ENCODE measurements around the gene C19orf12. TPM values are rescaled to one million over a fixed set of nuclear protein-coding genes. Genes with fewer than 3 reads are reported as not detected.

C19orf12 gene
- total RNA-seq, 6 donors from 2014 or later, result 11.4 to 30.4 (median 21.4) TPM

DNA sequence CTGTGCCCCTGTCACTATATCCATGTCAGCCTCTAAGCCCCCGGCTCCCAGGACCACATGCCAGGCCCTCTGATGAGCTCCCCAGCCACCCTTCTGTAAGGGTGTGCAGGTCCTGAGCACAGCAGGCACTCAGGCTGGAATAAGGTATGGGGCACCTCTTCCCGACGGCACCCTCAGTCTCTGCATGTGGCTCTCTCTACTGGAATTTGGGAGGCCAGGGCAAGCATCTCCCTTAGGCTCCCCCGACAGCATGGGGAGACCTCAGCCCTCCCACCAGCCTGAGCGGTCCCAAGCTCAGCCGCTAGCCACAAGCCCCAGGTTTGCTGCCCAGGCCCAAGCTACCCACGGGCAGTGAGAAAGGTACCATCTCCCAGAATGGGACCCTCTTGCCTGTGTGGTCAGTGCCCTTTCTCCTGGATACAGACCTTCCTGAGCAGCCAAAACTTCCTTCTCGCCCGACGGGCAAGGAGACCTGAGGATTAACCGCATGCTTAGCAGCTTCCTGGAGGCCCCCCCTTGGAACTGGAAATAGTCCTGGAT, 22.5 kb upstream of the C19orf12 start:
- WGBS, 2 donors, result 82 to 85% methylated on average over 10 to 11 of the region's 11 CpGs
- no peak overlapping the region for H3K4me3 ChIP-seq
- no peaks in the 10 kb centered on the region for H3K36me3 ChIP-seq
- TF ChIP-seq EP300 (IDR thresholded peaks at IDR 0.05) (no peak), POLR2A (IDR thresholded peaks at IDR 0.05) (no peak)
- TF ChIP-seq, protein P1, sequence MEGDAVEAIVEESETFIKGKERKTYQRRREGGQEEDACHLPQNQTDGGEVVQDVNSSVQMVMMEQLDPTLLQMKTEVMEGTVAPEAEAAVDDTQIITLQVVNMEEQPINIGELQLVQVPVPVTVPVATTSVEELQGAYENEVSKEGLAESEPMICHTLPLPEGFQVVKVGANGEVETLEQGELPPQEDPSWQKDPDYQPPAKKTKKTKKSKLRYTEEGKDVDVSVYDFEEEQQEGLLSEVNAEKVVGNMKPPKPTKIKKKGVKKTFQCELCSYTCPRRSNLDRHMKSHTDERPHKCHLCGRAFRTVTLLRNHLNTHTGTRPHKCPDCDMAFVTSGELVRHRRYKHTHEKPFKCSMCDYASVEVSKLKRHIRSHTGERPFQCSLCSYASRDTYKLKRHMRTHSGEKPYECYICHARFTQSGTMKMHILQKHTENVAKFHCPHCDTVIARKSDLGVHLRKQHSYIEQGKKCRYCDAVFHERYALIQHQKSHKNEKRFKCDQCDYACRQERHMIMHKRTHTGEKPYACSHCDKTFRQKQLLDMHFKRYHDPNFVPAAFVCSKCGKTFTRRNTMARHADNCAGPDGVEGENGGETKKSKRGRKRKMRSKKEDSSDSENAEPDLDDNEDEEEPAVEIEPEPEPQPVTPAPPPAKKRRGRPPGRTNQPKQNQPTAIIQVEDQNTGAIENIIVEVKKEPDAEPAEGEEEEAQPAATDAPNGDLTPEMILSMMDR (IDR thresholded peaks at IDR 0.05), result no peak
- no peaks in the 10 kb centered on the region for H3K4me1 ChIP-seq
- DNase-seq, result no peak
- no peaks in the 10 kb centered on the region for H3K9me3 ChIP-seq
- no peak overlapping the region for H3K27ac ChIP-seq
- ATAC-seq (ENCODE audit: low FRiP score in 2 of 2), result no peak
- H3K27me3 ChIP-seq, result no peaks in the 10 kb centered on the region

DNA sequence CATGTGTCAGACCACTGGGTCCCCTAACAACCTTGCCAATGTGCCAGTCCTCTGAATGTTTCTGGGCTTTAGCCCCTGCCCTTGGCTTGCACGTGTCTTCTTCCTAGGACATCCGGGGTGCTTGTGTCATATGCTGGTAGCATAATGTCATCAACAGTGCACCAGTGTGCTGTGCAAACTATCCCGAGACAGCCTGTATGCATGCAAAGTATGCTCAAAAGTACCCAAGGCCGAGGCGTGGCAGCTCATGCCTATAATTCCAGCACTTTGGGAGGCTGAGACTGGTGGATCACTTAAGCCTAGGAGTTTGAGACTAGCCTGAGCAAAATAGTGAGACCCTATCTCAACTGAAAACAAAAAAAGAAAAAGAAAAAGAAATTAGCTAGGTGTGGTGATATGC, 20.8 kb upstream of the C19orf12 start:
- ATAC-seq (ENCODE audit: low FRiP score in 2 of 2), result no peak

DNA sequence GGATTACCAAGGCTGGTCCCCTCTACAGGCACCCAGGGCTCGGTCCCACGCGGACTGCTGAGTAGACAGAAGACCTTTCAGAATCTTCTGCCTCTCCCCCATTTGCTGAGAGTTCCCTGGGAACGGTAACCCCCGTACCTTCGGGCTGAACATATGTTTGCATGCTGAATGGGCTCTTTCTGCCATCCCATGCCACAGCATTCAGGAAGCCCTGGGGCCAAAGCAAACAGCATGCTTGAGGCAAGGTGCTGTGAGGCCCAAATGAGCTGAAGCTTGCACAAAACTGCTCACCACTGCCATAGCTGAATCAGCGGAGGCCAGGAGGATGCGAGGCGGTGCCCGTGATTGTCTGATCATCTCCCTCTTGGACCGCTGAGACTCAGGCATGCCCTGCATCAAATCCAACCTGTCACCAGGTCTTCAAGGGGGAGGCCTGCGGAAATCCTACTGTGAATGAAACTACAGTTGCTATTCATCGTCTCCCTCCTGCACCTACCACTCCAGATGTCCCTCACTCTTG, 16.3 kb upstream of the C19orf12 start:
- WGBS, 2 donors, result 77 to 87% methylated on average over 3 to 13 of the region's 13 CpGs
- no peak for ATAC-seq (ENCODE audit: low FRiP score in 2 of 2)
- H3K4me3 ChIP-seq, result no peak overlapping the region
- TF ChIP-seq POLR2AphosphoS5 (IDR thresholded peaks at IDR 0.05) (no peak), EP300 (IDR thresholded peaks at IDR 0.05) (no peak)
- TF ChIP-seq, protein P1 (IDR thresholded peaks at IDR 0.05), result no peak
- peaks cover 0 to 3% (median 0%) of the 10 kb centered on the region in 4 donors for H3K27me3 ChIP-seq
- H3K36me3 ChIP-seq, result no peaks in the 10 kb centered on the region
- no peak overlapping the region for H3K27ac ChIP-seq
- no peak for DNase-seq
- no peaks in the 10 kb centered on the region for H3K9me3 ChIP-seq
- peaks cover 0 to 2% (median 0%) of the 10 kb centered on the region in 4 donors for H3K4me1 ChIP-seq

More for the DNA sequence above, 20.8 kb upstream of the C19orf12 start:
- DNase-seq, result no peak
- Histone ChIP-seq H3K27me3 (no peaks in the 10 kb centered on the region), H3K4me1 (no peaks in the 10 kb centered on the region), H3K4me3 (no peak overlapping the region), H3K36me3 (no peaks in the 10 kb centered on the region), H3K27ac (no peak overlapping the region), H3K9me3 (no peaks in the 10 kb centered on the region)
- WGBS, 2 donors, result 70 to 82% methylated on average over 4 to 5 of the region's 5 CpGs
- TF ChIP-seq, protein P1 (IDR thresholded peaks at IDR 0.05), result no peak
- TF ChIP-seq POLR2AphosphoS5 (IDR thresholded peaks at IDR 0.05) (no peak), POLR2A (IDR thresholded peaks at IDR 0.05) (no peak), EP300 (IDR thresholded peaks at IDR 0.05) (no peak)

DNA sequence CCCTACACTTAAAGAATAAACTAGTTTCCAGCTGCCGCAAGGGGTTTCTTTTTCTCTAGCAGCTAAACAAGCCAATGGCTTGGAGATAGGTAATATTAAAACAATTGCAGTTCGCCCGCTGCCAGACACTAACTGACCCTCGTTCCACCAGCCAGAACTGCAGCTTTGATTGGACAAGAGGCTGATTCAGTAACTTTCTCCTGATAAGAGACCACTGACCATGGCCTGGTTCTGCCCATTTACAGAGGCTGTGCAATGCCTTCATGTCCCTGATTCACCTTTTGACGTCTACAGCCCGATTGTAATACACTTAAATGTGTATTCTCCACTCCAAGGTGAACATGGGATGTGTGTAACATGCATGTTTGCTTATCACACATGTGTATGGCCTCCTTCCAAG, 12.8 kb upstream of the C19orf12 start:
- DNase-seq (no peak), ATAC-seq (ENCODE audit: low FRiP score in 2 of 2) (no peak)
- peaks cover 0 to 10% (median 5%) of the 10 kb centered on the region in 4 donors for H3K27me3 ChIP-seq
- peaks cover 7 to 13% (median 11%) of the 10 kb centered on the region in 4 donors for H3K4me1 ChIP-seq
- H3K36me3 ChIP-seq, result no peaks in the 10 kb centered on the region
- H3K9me3 ChIP-seq, result no peaks in the 10 kb centered on the region
- H3K4me3 ChIP-seq, result no peak overlapping the region
- no peak overlapping the region for H3K27ac ChIP-seq
- TF ChIP-seq POLR2A (IDR thresholded peaks at IDR 0.05) (no peak), EP300 (IDR thresholded peaks at IDR 0.05) (no peak), POLR2AphosphoS5 (IDR thresholded peaks at IDR 0.05) (no peak)
- TF ChIP-seq, protein P1 (IDR thresholded peaks at IDR 0.05), result no peak
- 79 to 82% methylated on average over 6 of the region's 6 CpGs for WGBS, 2 donors

DNA sequence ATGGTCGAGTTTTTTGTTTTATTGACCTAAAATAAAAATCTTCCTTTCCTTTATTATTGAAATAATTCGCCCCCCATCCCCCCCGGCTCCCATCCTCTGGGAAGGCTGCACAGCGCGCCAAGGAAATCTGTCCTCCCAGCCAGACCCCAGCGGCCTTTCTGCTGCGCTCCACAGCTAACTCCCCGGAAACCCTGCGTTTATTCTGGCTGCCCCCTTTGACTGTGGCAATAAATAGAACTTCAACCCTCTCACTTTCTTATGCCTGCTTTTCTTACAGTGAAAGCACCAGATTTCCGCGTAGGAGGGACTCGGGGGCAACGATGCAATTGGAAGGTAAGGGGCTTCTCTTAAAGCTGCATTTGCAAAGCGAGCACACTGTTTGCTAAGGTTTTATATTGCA, 9.7 kb upstream of the C19orf12 start:
- ATAC-seq (ENCODE audit: low FRiP score in 2 of 2) (no peak), DNase-seq (no peak)
- TF ChIP-seq POLR2AphosphoS5 (IDR thresholded peaks at IDR 0.05) (no peak), EP300 (IDR thresholded peaks at IDR 0.05) (no peak), POLR2A (IDR thresholded peaks at IDR 0.05) (no peak)
- TF ChIP-seq, protein P1 (IDR thresholded peaks at IDR 0.05), result no peak
- 49 to 58% methylated on average over 14 of the region's 14 CpGs for WGBS, 2 donors
- H3K27me3 ChIP-seq, result peaks cover 0 to 10% (median 5%) of the 10 kb centered on the region in 4 donors
- H3K4me3 ChIP-seq, result no peak overlapping the region
- no peaks in the 10 kb centered on the region for H3K36me3 ChIP-seq
- peaks cover 7 to 12% (median 11%) of the 10 kb centered on the region in 4 donors for H3K4me1 ChIP-seq
- no peaks in the 10 kb centered on the region for H3K9me3 ChIP-seq
- no peak overlapping the region for H3K27ac ChIP-seq

All from upper lobe of left lung (tissue), 6 donors.